GM13976 (cell line): Measurements from ENCODE around the gene CHRDL2.

Experiments
- DNase-seq: peaks from one replicate; pipeline ENCODE4 v3.0.0; 2012; ENCODE audit warnings: low spot score
- in situ Hi-C: fragments of 300-500 bp; cut with MboI; formaldehyde crosslinking; loops from one replicate; pipeline ENCODE4 v1.12.0; 2022; ENCODE audit warnings: low sequenced_read_pairs, mixed read lengths, inconsistent platforms; ENCODE audit not compliant: unreplicated experiment
- TF ChIP-seq, protein P1 (sequence below): IDR thresholded peaks from 2 replicates; pipeline ENCODE4 v1.5.1; 2012; ENCODE audit warnings: borderline replicate concordance, mild to moderate bottlenecking; ENCODE audit not compliant: insufficient read depth; ENCODE audit errors: extremely low read depth, missing control alignments, control extremely low read depth

The CHRDL2 gene

GRCh38 chr11:74749127-74749964 lies 18.1 kb upstream of the CHRDL2 start:
- in situ Hi-C loops = no loop called here
- TF ChIP-seq, protein P1, sequence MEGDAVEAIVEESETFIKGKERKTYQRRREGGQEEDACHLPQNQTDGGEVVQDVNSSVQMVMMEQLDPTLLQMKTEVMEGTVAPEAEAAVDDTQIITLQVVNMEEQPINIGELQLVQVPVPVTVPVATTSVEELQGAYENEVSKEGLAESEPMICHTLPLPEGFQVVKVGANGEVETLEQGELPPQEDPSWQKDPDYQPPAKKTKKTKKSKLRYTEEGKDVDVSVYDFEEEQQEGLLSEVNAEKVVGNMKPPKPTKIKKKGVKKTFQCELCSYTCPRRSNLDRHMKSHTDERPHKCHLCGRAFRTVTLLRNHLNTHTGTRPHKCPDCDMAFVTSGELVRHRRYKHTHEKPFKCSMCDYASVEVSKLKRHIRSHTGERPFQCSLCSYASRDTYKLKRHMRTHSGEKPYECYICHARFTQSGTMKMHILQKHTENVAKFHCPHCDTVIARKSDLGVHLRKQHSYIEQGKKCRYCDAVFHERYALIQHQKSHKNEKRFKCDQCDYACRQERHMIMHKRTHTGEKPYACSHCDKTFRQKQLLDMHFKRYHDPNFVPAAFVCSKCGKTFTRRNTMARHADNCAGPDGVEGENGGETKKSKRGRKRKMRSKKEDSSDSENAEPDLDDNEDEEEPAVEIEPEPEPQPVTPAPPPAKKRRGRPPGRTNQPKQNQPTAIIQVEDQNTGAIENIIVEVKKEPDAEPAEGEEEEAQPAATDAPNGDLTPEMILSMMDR = no peak
- DNase-seq = peak; percentile 76

DNA sequence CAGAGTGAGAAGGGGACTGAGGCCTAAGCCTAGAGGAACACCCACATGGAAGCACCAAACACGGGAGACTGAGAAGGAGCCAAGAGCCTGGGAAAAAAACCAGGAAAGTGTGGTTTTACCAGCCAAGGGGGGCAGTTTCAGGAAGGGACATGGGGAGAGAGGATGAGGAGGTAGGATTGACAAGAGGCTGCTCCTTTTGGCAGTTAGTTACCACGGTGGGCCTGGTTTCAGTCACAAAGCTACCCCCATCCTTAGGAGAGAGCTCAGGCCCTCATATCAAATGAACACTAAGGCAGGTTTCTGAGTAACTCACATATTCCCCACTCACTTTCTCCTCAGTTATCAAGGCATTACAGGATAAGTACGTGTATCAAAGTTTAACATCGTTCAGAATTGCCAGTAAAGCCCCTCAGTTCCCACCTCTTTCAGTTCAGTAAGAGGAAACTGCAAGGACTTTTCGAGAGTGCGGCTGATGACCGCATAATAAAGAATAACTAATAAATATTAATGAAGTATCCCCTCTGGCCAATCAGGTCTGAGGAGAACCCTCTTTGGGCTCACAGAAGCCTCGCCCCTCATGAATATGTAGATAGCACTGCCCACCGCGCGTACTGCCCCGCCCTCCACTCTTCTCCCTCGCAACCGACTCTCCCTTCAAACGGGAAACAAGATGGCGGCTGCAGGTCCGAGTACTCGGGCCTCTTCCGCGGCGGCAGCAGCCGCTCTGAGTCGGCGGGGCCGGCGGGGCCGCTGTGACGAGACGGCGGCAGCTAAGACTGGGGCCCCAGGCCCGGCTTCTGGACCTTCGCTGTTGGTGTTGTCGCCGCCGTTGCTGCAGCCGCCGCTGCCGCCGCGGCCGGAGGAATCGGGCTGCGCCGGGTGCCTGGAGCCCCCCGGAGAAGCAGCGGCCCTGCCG lies 17.2 kb upstream of the CHRDL2 start, which contains the start of gene RNF169:
RNF169 (plus strand) TSS at position 639 of the 916 bp plus-strand sequence; CDS start at position 671, 32 bp downstream.
- peak; percentile 97 for DNase-seq
- in situ Hi-C loops = no loop called here
- TF ChIP-seq, protein P1 = no peak

GRCh38 chr11:74746868-74747267 lies 15.6 kb upstream of the CHRDL2 start:
- no peak for DNase-seq
- TF ChIP-seq, protein P1 = no peak
- in situ Hi-C loops = no loop called here

GRCh38 chr11:74744277-74744676 lies 13.1 kb upstream of the CHRDL2 start:
- in situ Hi-C loops = no loop called here
- DNase-seq = no peak
- TF ChIP-seq, protein P1 = no peak

GRCh38 chr11:74743640-74744039 lies 12.4 kb upstream of the CHRDL2 start:
- in situ Hi-C loops = no loop called here
- DNase-seq = no peak
- TF ChIP-seq, protein P1 = no peak

- TF ChIP-seq, protein P1 = no peak
- no peak for DNase-seq
- in situ Hi-C loops = no loop called here
These were observed 10.8 kb upstream of the CHRDL2 start for GRCh38 chr11:74742070-74742469.
